Trophoblast cell (in vitro differentiated cells and primary cell): ENCODE measurements around the gene PAIP2.
A peak's percentile ranks its signal among the peaks of the same experiment; 100 is the strongest.
"Not testable (repeated sequence)": the region's sequence is repeated elsewhere in the genome, so short reads cannot be mapped to it uniquely, and the experiment has no call there.

ENCODE experiments used
- DNase-seq, 2 donors: peaks; one replicate each; pipeline ENCODE4 v3.0.0-alpha.2; 2016
- H2AFZ ChIP-seq: 2 replicates; pipeline ENCODE4 v1.6.1; 2013; ENCODE audit warnings: low read length, moderate library complexity, mild to moderate bottlenecking; ENCODE audit not compliant: insufficient read depth, poor library complexity
- H2AK5ac ChIP-seq: 2 replicates; pipeline ENCODE4 v1.6.1; 2013; ENCODE audit warnings: mild to moderate bottlenecking, low read length
- H2BK120ac ChIP-seq: 2 replicates; pipeline ENCODE4 v1.6.1; 2013; ENCODE audit warnings: low read length, mild to moderate bottlenecking, moderate library complexity; ENCODE audit not compliant: insufficient read depth, poor library complexity
- H2BK12ac ChIP-seq: 2 replicates; pipeline ENCODE4 v1.6.1; 2013; ENCODE audit warnings: mild to moderate bottlenecking, low read length, moderate library complexity
- H2BK5ac ChIP-seq: 2 replicates; pipeline ENCODE4 v1.6.1; 2013; ENCODE audit warnings: low read length, low read depth, moderate library complexity, mild to moderate bottlenecking; ENCODE audit not compliant: poor library complexity
- H3K14ac ChIP-seq: 2 replicates; pipeline ENCODE4 v1.6.1; 2013; ENCODE audit warnings: mild to moderate bottlenecking, low read length
- H3K18ac ChIP-seq: 2 replicates; pipeline ENCODE4 v1.6.1; 2013; ENCODE audit warnings: mild to moderate bottlenecking, low read length
- H3K23ac ChIP-seq: 2 replicates; pipeline ENCODE4 v1.6.1; 2013; ENCODE audit warnings: low read length
- H3K27ac ChIP-seq: 2 replicates; pipeline ENCODE4 v1.5.1; 2013; ENCODE audit warnings: low read depth, mild to moderate bottlenecking, inconsistent platforms, low read length, moderate library complexity
- H3K27me3 ChIP-seq: 2 replicates; pipeline ENCODE4 v1.6.1; 2013; ENCODE audit warnings: inconsistent platforms, mild to moderate bottlenecking, low read length, moderate library complexity; ENCODE audit not compliant: insufficient read depth
- H3K36me3 ChIP-seq, 2 experiments: 1 replicate in 1 of 2; 2 replicates in 1 of 2; pipeline ENCODE4 v1.6.1; 2013; ENCODE audit warnings: low read length in 2 of 2, mild to moderate bottlenecking in 2 of 2, moderate library complexity in 1 of 2; ENCODE audit not compliant: insufficient read depth in 2 of 2, control insufficient read depth in 1 of 2
- H3K4ac ChIP-seq: 2 replicates; pipeline ENCODE4 v1.6.1; 2013; ENCODE audit warnings: low read depth, mild to moderate bottlenecking, low read length, moderate library complexity
- H3K4me1 ChIP-seq, 2 experiments: 1 replicate in 1 of 2; 2 replicates in 1 of 2; pipeline ENCODE4 v1.6.1; 2013; ENCODE audit warnings: low read length in 2 of 2, mild to moderate bottlenecking in 2 of 2, moderate library complexity in 1 of 2; ENCODE audit not compliant: insufficient read depth in 2 of 2, control insufficient read depth in 1 of 2
- H3K4me2 ChIP-seq: 2 replicates; pipeline ENCODE4 v1.6.1; 2013; ENCODE audit warnings: inconsistent platforms, mild to moderate bottlenecking, low read length, moderate library complexity
- H3K4me3 ChIP-seq: 2 replicates; pipeline ENCODE4 v1.5.1; 2013; ENCODE audit warnings: mild to moderate bottlenecking, low read depth, low read length, inconsistent platforms
- H3K79me1 ChIP-seq: one replicate; pipeline ENCODE4 v1.6.1; 2013; ENCODE audit warnings: low read length
- H3K79me2 ChIP-seq: 2 replicates; pipeline ENCODE4 v1.6.1; 2013; ENCODE audit warnings: low read length, mild to moderate bottlenecking; ENCODE audit not compliant: control insufficient read depth, insufficient read depth, poor library complexity
- H3K9ac ChIP-seq: 2 replicates; pipeline ENCODE4 v1.6.1; 2013; ENCODE audit warnings: mild to moderate bottlenecking, low read length
- H3K9me3 ChIP-seq: 2 replicates; pipeline ENCODE4 v1.6.1; 2013; ENCODE audit warnings: low read depth, mild to moderate bottlenecking, control low read depth, inconsistent platforms, low read length; ENCODE audit not compliant: insufficient read depth
- H4K12ac ChIP-seq: 2 replicates; pipeline ENCODE4 v1.6.1; 2013; ENCODE audit warnings: low read depth, mild to moderate bottlenecking, low read length, moderate library complexity
- H4K8ac ChIP-seq: 2 replicates; pipeline ENCODE4 v1.6.1; 2013; ENCODE audit warnings: low read depth, mild to moderate bottlenecking, low read length, moderate library complexity
- H4K91ac ChIP-seq: one replicate; pipeline ENCODE4 v1.6.1; 2013; ENCODE audit warnings: low read depth, mild to moderate bottlenecking, low read length, moderate library complexity
- WGBS: extraction: QIAGEN DNeasy Blood & Tissue Kit; methylation state at CpG from one replicate; pipeline ENCODE4 v1.1.7; 2013; ENCODE audit warnings: missing lambda C conversion rate; ENCODE audit not compliant: insufficient read length, insufficient coverage; ENCODE audit errors: extremely low coverage; 5-methylcytosine and 5-hydroxymethylcytosine counted together

Gene PAIP2

DNA sequence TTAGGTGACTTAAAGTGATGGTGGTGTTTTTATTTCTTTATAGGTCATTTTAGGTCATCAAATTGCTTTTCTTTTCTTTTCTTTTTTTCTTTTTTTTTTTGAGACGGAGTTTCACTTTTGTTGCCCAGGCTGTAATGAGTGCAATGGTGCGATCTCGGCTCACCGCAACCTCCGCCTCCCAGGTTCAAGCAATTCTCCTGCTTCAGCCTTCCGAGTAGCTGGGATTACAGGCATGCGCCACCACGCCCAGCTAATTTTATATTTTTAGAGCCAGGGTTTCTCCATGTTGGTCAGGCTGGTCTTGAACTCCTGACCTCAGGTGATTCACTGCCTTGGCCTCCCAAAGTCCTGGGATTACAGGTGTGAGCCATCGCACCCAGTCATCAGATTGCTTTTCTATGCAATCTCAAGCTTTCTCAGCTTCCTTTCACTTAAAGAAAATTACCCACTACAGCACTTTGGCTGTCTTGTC, 30.9 kb upstream of the PAIP2 start:
- H3K23ac ChIP-seq, H3K27me3 ChIP-seq, H4K91ac ChIP-seq, H3K36me3 ChIP-seq, H3K14ac ChIP-seq, H3K9ac ChIP-seq, H2AK5ac ChIP-seq, H3K18ac ChIP-seq, H4K8ac ChIP-seq, H3K4me2 ChIP-seq, H3K9me3 ChIP-seq, H2AFZ ChIP-seq, H3K4me3 ChIP-seq, H2BK12ac ChIP-seq, H3K27ac ChIP-seq, H2BK120ac ChIP-seq, H3K79me1 ChIP-seq, H2BK5ac ChIP-seq, H4K12ac ChIP-seq, H3K4me1 ChIP-seq: not testable (repeated sequence)
- H3K79me2 ChIP-seq, result peaks cover 16% of the 10 kb centered on the region
- DNase-seq, result peak; percentile 72 to 77
- no CpG with 5 or more reads among the region's 9 CpGs for WGBS
- peak overlapping the region; percentile 86 for H3K4ac ChIP-seq

DNA sequence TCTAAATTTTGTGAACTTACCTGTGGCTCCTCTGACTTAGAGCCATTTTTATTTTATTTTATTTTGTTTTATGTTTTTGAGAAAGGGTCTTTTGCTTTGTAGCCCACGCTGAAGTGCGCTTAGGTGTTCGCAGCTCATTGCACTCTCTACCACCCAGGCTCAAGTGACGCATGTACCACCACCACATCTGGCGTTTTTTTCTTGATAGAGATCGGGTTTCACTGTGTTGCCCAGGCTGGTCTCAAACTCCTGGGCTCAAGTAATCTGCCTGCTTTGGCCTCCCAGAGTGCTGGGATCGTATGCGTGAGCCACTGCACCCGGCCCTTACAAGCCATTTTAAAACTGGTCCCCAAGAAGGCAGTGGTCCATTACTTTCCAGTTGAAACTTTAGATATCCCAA, 29.6 kb upstream of the PAIP2 start:
- Histone ChIP-seq H3K36me3 (peaks cover 7 to 13% of the 10 kb centered on the region in 2 experiments), H2AFZ (no peak overlapping the region), H3K4me2 (no peak overlapping the region), H3K27me3 (no peaks in the 10 kb centered on the region), H4K91ac (no peak overlapping the region), H4K12ac (no peak overlapping the region), H3K9ac (no peak overlapping the region), H4K8ac (no peak overlapping the region), H2BK5ac (no peak overlapping the region), H3K4me1 (peaks cover 0 to 5% of the 10 kb centered on the region in 2 experiments), H3K9me3 (no peaks in the 10 kb centered on the region), H3K4me3 (no peak overlapping the region), H2BK120ac (no peak overlapping the region), H3K4ac (peak overlapping the region; percentile 91), H2AK5ac (no peak overlapping the region), H2BK12ac (no peak overlapping the region), H3K79me1 (no peaks in the 10 kb centered on the region), H3K23ac (no peak overlapping the region), H3K27ac (no peak overlapping the region), H3K14ac (no peak overlapping the region), H3K18ac (no peak overlapping the region), H3K79me2 (peaks cover 20% of the 10 kb centered on the region)
- WGBS, result no CpG with 5 or more reads among the region's 9 CpGs
- peak in 1 of 2 donors; percentile 32 for DNase-seq

DNA sequence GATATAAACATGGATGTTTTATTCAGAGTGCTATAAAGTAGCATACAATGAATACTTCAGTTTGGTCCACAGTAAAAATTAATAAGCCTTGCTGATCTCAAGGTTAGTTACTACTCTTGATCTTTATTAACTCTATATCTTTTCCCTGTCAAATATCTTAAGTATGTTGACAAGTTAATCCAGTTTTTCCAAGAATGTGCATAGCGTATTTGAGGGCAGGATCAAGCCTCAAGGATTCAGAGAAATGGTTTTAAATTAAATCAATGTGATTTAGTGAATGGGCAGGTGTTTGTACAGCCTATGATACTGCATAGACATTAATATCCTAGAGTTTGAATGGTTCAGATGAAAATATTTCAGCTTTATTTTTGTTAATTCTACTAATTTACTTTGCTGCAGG, 27.4 kb upstream of the PAIP2 start:
- no peak overlapping the region for H3K4ac ChIP-seq
- H3K4me2 ChIP-seq, result no peak overlapping the region
- no peak overlapping the region for H2BK5ac ChIP-seq
- WGBS, result no CpG with 5 or more reads among the region's 1 CpG
- H3K36me3 ChIP-seq, result peaks cover 17 to 26% of the 10 kb centered on the region in 2 experiments
- H3K79me1 ChIP-seq, result no peaks in the 10 kb centered on the region
- H3K4me3 ChIP-seq, result no peak overlapping the region
- no peak overlapping the region for H2BK12ac ChIP-seq
- DNase-seq, result peak in 1 of 2 donors; percentile 58
- no peak overlapping the region for H3K9ac ChIP-seq
- no peak overlapping the region for H2AFZ ChIP-seq
- H2AK5ac ChIP-seq, result no peak overlapping the region
- no peak overlapping the region for H3K18ac ChIP-seq
- H4K91ac ChIP-seq, result no peak overlapping the region
- peaks cover 14% of the 10 kb centered on the region for H3K79me2 ChIP-seq
- no peaks in the 10 kb centered on the region for H3K27me3 ChIP-seq
- H4K8ac ChIP-seq, result no peak overlapping the region
- H3K9me3 ChIP-seq, result no peaks in the 10 kb centered on the region
- H3K14ac ChIP-seq, result no peak overlapping the region
- H2BK120ac ChIP-seq, result no peak overlapping the region
- no peak overlapping the region for H3K23ac ChIP-seq
- no peak overlapping the region for H4K12ac ChIP-seq
- H3K27ac ChIP-seq, result no peak overlapping the region
- H3K4me1 ChIP-seq, result peaks cover 0 to 3% of the 10 kb centered on the region in 2 experiments

DNA sequence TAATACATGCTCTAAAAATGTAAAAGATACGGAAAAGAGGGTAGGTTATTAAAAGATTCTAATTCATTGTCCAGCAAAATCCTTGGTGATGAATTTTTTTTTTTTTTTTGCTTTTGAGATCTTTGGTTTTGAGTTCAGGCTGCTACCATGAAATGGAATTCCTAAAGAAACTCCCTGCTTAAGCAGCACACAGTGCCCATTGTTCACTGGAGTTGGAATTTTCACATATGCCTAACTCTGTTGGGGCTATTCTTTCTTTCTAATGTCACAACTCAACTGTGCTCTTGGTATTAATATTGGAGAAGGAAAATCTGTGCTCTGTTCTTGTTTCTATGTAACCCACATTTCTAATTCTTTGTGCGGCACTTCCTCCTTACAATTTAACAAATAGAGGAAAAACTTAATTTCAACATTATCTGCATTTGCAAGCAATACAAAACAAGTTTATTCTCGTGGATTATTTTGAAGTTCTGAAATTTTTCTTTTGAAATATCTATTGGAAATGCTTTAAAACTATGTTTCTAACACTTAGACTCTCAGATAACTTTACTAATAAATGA, 26.5 kb upstream of the PAIP2 start:
- H3K9ac ChIP-seq, result no peak overlapping the region
- no peak overlapping the region for H3K23ac ChIP-seq
- no peak overlapping the region for H3K27ac ChIP-seq
- no peak overlapping the region for H3K4me2 ChIP-seq
- no peak overlapping the region for H2AFZ ChIP-seq
- H2BK5ac ChIP-seq, result no peak overlapping the region
- no peak overlapping the region for H3K4ac ChIP-seq
- no peak overlapping the region for H2BK12ac ChIP-seq
- DNase-seq, result no peak
- H2BK120ac ChIP-seq, result no peak overlapping the region
- no peak overlapping the region for H3K4me3 ChIP-seq
- peaks cover 14% of the 10 kb centered on the region for H3K79me2 ChIP-seq
- no peaks in the 10 kb centered on the region for H3K27me3 ChIP-seq
- peaks cover 24 to 32% of the 10 kb centered on the region in 2 experiments for H3K36me3 ChIP-seq
- 100% methylated on average over 1 of the region's 3 CpGs for WGBS
- H4K12ac ChIP-seq, result no peak overlapping the region
- no peaks in the 10 kb centered on the region for H3K79me1 ChIP-seq
- no peak overlapping the region for H4K91ac ChIP-seq
- no peak overlapping the region for H3K18ac ChIP-seq
- H4K8ac ChIP-seq, result no peak overlapping the region
- no peak overlapping the region for H3K14ac ChIP-seq
- H2AK5ac ChIP-seq, result no peak overlapping the region
- no peaks in the 10 kb centered on the region for H3K9me3 ChIP-seq
- peaks cover 0 to 3% of the 10 kb centered on the region in 2 experiments for H3K4me1 ChIP-seq
